PC-9 (cell line): ENCODE data around the gene GRB14. TPM values are rescaled to one million over a fixed set of nuclear protein-coding genes. Genes with fewer than 3 reads are reported as not detected.

ENCODE experiments used
- BruUV-seq: library from RNA; stranded (reverse); fragments of 400-500 nt; replicated peaks from 2 replicates; lab custom pipeline; 2021; lab: Mats Ljungman, UMichigan
- CTCF ChIA-PET: fragments of 300-600 bp; sonication (Branson Sonifier 250); formaldehyde crosslinking; loops from one replicate; lab custom pipeline; 2022; ENCODE audit warnings: antibody characterized with exemption; lab: Charles Lee
- POLR2A ChIA-PET: fragments of 300-600 bp; sonication (Branson Sonifier 250); formaldehyde crosslinking; loops from one replicate; lab custom pipeline; 2022; ENCODE audit warnings: antibody characterized with exemption; ENCODE audit not compliant: unreplicated experiment; lab: Charles Lee
- DNase-seq, 2 experiments: peaks; one replicate each; pipeline versions ENCODE4 v3.0.0 to v3.0.0-alpha.2; 2015 to 2022; ENCODE audit warnings: mixed read lengths in 1 of 2
- H2AFZ ChIP-seq: fragments of 200-600 bp; sonication (generic); 2 replicates; pipeline ENCODE4 v1.8.1; 2017; ENCODE audit warnings: antibody characterized with exemption
- H3F3A ChIP-seq: fragments of 200-600 bp; sonication (generic); 2 replicates; pipeline ENCODE4 v1.8.1; 2017; ENCODE audit warnings: antibody characterized with exemption, mild to moderate bottlenecking, low read depth; ENCODE audit not compliant: insufficient read depth
- H3K27ac ChIP-seq: fragments of 200-600 bp; sonication (generic); 2 replicates; pipeline ENCODE4 v1.6.1; 2016; ENCODE audit warnings: mixed run types
- H3K27me3 ChIP-seq: fragments of 200-600 bp; sonication (generic); 2 replicates; pipeline ENCODE4 v1.6.1; 2016; ENCODE audit warnings: low read depth, mixed run types; ENCODE audit not compliant: insufficient read depth
- H3K36me3 ChIP-seq: fragments of 200-600 bp; sonication (generic); 2 replicates; pipeline ENCODE4 v1.6.1; 2016; ENCODE audit warnings: low read depth, mixed run types
- H3K4me1 ChIP-seq: fragments of 200-600 bp; sonication (generic); replicated peaks from 2 replicates; pipeline ENCODE4 v1.6.1; 2016; ENCODE audit warnings: mixed run types; ENCODE audit not compliant: insufficient read depth
- H3K4me2 ChIP-seq: fragments of 200-600 bp; sonication (generic); 2 replicates; pipeline ENCODE4 v1.6.1; 2017; ENCODE audit warnings: mixed run types
- H3K4me3 ChIP-seq: fragments of 200-600 bp; sonication (generic); 2 replicates; pipeline ENCODE4 v1.6.1; 2016; ENCODE audit warnings: mixed run types
- H3K79me2 ChIP-seq: fragments of 200-600 bp; sonication (generic); 2 replicates; pipeline ENCODE4 v1.6.1; 2017; ENCODE audit warnings: low read depth, mixed run types
- H3K9me2 ChIP-seq: fragments of 200-600 bp; sonication (generic); 2 replicates; pipeline ENCODE4 v1.8.1; 2017; ENCODE audit warnings: mild to moderate bottlenecking; ENCODE audit not compliant: insufficient read depth
- H3K9me3 ChIP-seq: fragments of 200-600 bp; sonication (generic); 2 replicates; pipeline ENCODE4 v1.8.1; 2016; ENCODE audit warnings: low read depth; ENCODE audit not compliant: insufficient read depth
- H4K20me1 ChIP-seq: fragments of 200-600 bp; sonication (generic); 2 replicates; pipeline ENCODE4 v1.8.1; 2017; ENCODE audit not compliant: insufficient read depth
- CTCF ChIP-seq: fragments of 200-600 bp; sonication (generic); conservative IDR thresholded peaks from 2 replicates; pipeline ENCODE4 v1.6.1; 2017; ENCODE audit warnings: mixed run types, antibody characterized with exemption, mild to moderate bottlenecking, moderate library complexity
- EZH2 ChIP-seq: fragments of 200-600 bp; sonication (generic); IDR thresholded peaks from 2 replicates; pipeline ENCODE4 v1.8.0; 2017; ENCODE audit warnings: antibody characterized with exemption, low read depth
- intact Hi-C: fragments of 100-400 bp; cut with micrococcal nuclease; formaldehyde crosslinking; loops from one replicate; pipeline ENCODE4 v1.10.0; 2022; ENCODE audit not compliant: unreplicated experiment
- total RNA-seq: library from RNA; stranded (reverse); gene quantifications from 2 replicates; pipeline ENCODE4 v1.2.3, GENCODE V29; 2021

The GRB14 gene
- total RNA-seq, 1 experiment from 2014 or later: 3.4 TPM

GRCh38 chr2:164661349-164661748, 40.1 kb upstream of the GRB14 start:
- Histone ChIP-seq H3K4me1 (no peaks in the 10 kb centered on the region), H3K27me3 (no peaks in the 10 kb centered on the region), H4K20me1 (no peaks in the 10 kb centered on the region), H3K79me2 (no peaks in the 10 kb centered on the region), H3K4me2 (no peak overlapping the region), H3F3A (no peaks in the 10 kb centered on the region), H3K9me3 (no peaks in the 10 kb centered on the region), H3K36me3 (no peaks in the 10 kb centered on the region), H3K27ac (no peak overlapping the region), H3K4me3 (no peak overlapping the region), H3K9me2 (no peaks in the 10 kb centered on the region), H2AFZ (no peak overlapping the region)
- no TSS peak for BruUV-seq
- ChIA-PET CTCF (no interaction called here), POLR2A (no interaction called here)
- no peak for DNase-seq
- intact Hi-C loops: no loop called here
- TF ChIP-seq CTCF: no peak

- Histone ChIP-seq H3F3A (no peaks in the 10 kb centered on the region), H4K20me1 (no peaks in the 10 kb centered on the region), H3K9me2 (no peaks in the 10 kb centered on the region), H2AFZ (no peak overlapping the region), H3K79me2 (no peaks in the 10 kb centered on the region), H3K4me3 (no peak overlapping the region), H3K27me3 (no peaks in the 10 kb centered on the region), H3K36me3 (no peaks in the 10 kb centered on the region), H3K4me1 (peaks cover 13% of the 10 kb centered on the region), H3K4me2 (no peak overlapping the region), H3K27ac (no peak overlapping the region), H3K9me3 (no peaks in the 10 kb centered on the region)
- BruUV-seq: no TSS peak
- CTCF ChIA-PET: no interaction called here
- TF ChIP-seq EZH2: no peak
- no peak for TF ChIP-seq CTCF
- no peak for DNase-seq
- POLR2A ChIA-PET: no interaction called here
- intact Hi-C loops: no loop called here
Measured at GRCh38 chr2:164657129-164657528, 35.8 kb upstream of the GRB14 start.

GRCh38 chr2:164655750-164656149, 34.5 kb upstream of the GRB14 start:
- H3F3A ChIP-seq: no peaks in the 10 kb centered on the region
- ChIA-PET POLR2A (no interaction called here), CTCF (no interaction called here)
- no peaks in the 10 kb centered on the region for H3K36me3 ChIP-seq
- H3K79me2 ChIP-seq: no peaks in the 10 kb centered on the region
- no peak for DNase-seq
- no peaks in the 10 kb centered on the region for H3K27me3 ChIP-seq
- no peak overlapping the region for H2AFZ ChIP-seq
- no TSS peak for BruUV-seq
- no peaks in the 10 kb centered on the region for H4K20me1 ChIP-seq
- H3K9me3 ChIP-seq: no peaks in the 10 kb centered on the region
- H3K27ac ChIP-seq: peak overlapping the region; percentile 59
- no peak overlapping the region for H3K4me3 ChIP-seq
- H3K4me2 ChIP-seq: peak overlapping the region; percentile 16; the same call in 1 of the 2 replicates
- TF ChIP-seq EZH2 (no peak), CTCF (no peak)
- H3K4me1 ChIP-seq: peaks cover 13% of the 10 kb centered on the region
- intact Hi-C loops: no loop called here
- no peaks in the 10 kb centered on the region for H3K9me2 ChIP-seq
